GM18511 (cell line): ENCODE measurements around the gene CCL4.

Experiments used
- ATAC-seq: cut with Tn5 transposase; IDR thresholded peaks from one replicate; pipeline ENCODE4 v1.9.1; 2021; ENCODE audit warnings: mild to moderate bottlenecking, moderate library complexity; ENCODE audit not compliant: unreplicated experiment

Gene CCL4

DNA sequence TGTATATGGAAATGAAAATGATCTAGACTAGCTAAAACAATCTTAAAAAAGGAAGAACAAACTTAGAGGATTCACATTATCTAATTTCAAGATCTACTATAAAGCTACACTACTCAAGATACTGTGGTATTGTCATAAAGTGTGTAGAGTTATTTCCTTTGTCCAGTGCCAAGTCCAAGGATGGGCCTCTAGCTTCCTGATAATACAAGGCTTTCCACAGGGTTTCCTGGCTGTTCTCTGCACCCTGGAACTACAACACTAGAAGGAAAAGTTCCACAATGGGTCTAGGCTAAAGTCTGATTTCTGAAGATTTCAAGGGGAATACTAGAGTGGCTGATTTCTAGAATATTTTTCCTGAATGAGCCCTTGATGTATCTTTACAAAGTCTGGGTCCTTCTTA, 38.6 kb downstream of the CCL4 start:
- no peak for ATAC-seq

DNA sequence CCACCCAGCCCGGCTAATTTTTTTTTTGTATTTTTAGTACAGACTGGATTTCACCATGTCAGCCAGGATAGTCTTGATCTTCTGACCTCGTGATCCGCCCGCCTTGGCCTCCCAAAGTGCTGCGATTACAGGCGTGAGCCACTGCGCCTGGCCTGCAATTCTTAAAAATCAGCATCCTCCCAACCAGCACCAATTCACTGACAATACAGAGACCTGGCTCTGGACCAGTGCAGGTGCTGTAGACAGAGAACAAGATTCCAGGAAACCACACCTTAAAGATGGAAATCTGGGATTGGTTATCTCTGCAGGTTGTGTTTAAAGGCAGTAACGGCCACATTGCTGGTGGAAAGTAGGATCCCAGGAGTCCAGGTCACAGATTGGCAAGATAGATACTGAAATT, 39.2 kb downstream of the CCL4 start:
- ATAC-seq = no peak

DNA sequence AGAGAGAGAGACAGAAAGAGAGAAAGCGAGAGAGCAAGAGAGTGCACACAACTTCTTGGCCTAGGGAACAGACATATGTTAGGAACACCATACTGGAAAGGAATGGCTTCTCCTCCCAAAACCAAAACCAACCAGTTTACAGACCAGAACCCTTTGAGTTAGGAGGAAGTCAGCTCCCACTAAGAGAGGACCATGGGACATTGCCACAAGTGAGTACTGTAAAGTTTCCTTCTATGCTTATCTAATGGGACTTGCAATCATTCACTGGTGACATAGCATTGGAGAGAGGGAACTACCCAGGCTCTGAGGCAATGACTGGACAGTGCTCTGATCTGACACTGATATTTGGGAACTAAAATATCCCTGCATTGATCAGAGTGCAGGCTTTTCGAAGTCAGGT, 40.4 kb downstream of the CCL4 start:
- ATAC-seq = no peak

DNA sequence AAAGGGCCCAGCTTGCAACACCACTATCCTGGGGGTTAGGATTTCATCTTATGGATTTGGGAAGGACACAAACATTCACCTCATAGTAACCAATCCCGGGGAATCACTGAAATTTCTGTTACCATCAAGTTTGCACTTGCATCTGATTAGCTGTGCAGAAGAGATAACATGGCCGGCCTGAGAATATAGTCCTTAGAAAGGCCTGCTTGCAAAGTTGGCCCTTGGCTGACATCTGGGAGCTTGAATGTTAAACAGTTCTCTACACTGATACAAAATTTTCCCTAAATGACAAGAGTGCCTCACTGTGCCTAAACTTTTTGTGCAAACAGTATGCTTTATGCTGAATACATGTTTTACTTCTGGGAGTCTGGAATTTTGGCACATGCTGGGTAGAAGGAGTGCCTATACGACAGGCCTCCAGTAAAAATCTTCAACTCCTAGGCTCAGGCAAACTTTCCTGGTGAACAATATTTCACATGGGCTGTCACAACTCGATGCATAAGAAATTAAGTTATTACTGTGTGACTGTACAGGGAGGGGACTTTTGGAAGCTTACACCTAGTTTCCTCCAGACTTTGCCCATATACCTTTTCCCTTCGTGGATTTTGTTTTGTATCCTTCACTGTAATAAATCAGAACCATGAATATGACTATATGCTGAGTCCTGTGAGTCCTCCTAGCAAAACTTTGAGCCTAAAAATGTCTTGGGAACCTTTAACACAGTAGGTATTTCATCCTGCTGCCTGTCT, 41.5 kb downstream of the CCL4 start:
- ATAC-seq = no peak

DNA sequence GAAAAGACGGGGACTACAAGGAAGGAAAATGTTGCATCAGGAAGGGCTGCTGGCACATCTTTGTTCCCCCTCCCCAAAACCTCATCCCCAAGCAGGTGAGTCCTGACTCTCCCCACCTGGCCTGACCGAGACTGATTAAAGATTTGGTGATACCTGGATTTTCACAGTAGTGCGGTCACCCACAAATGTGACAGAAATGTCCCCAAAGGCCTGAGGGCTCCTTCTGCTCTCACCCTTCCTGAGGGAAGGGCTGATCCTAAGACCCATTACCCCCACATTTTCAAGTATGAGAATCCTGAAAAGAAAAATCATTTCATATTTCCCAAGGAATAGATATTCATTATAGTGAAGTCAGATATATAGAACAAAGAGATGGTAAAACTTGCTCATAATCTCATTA, 44.0 kb downstream of the CCL4 start:
- no peak for ATAC-seq

DNA sequence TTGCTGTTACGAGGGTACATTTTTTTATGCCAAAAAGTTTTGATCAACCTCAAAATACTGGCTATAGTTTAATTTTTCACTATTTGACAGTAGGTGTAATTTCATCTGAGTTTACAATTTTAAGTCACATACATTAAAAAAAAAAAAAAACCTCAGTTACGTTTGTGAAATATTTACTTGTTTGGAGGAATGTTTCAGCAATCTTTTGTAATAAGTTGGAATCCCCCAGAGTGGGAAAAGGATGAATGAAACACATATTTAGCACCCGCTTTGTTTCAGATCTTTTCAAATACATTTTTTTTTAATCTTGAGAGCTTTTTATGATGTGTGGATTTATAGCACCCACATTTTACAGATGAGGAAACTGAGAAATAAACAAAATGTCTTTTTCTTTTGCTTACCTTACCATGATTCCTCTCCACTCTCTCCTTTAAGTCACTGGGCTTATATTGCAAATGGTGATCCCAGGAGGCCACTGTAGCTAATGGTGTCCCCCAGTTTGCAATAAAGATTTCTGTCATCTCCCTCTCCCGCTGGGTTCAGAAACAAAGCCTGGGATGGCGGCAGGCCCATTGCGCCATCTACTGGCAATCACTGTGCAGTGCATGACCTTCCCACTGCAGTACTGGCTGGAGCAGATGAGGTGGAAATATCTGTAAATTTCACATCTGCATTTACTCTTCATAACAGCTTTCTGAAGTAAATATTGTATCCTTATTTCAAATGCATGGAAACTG, 45.1 kb downstream of the CCL4 start:
- no peak for ATAC-seq

DNA sequence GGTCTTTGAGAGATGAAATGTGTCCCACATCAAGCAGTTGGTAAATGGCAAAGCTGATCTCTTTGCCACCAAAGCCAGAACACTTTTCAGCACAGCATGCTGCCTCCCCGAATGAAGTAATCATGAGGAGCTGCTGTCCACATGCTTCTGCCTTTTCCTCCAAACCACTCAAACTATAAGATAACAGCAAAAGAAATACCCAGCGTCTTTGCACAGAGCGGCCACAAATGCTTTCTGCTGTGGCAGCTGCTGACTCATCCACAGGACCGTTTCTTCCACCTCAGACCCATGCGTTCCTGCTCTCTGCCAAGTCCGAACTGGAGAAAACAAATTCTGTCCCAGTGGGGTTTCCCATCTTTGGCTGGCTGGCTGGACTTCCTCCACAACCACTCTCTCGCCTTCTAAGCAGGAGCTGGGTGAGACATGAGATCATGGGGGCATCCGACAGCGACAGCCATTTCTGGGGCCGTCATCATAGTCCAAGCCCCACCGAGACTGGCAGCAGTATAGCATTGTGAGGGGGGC, 45.7 kb downstream of the CCL4 start:
- no peak for ATAC-seq

DNA sequence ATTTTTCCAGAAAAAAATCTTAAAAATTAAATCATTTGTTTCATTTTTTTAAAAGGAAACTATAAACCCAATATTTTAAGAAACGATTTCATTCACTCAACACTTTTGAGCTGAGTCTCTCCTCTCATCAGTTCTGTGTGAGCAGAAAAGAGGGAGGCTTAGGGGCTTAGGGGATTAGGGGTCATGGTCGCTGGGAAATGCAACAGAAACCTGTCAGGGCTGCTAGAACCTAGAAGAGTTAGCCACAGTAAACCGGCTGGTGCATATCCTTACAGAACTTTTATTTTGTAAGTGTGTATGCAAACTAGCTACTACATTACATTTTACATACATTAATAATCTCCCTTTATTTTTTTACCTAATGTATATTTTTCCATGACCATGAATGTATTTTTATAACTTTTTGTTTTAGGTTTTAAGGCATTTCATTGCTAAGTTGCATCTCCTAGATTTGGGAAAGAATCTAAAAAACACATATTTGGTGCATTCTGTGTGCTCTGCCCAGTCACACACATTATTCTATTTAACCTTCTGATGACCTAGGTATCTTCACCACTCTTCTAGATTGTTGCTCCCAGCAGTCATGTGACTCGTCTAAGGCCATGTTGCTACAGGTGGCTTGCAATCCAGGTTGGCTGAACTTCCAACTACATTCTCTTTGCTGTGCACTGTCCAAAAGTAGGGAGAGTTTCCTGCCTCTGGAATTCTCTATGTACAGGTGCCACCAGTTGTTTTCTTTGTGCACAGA, 48.4 kb downstream of the CCL4 start:
- ATAC-seq = no peak

DNA sequence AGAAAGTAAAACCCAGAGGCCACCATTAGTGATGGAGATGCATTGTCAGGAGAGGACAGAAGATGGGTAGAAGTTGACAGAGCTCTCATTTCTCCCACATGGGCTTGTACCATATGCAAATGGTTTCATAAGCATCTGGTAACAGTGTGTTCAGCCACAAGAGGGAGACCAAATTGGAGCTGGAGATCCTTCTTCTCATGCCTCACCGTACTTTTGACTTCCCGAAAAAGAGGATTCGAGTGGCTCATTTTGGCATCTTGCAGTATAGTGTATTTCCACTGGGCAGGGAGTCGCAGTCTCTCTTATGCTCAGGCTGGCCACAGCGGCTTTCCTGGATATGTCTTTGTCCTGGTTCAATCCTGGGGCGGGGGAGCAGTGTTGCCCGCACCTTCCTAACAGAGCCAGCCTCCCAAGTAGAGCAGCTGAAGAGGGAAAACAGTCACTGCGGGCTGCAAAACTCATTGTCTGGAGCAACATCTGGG, 49.1 kb downstream of the CCL4 start:
- no peak for ATAC-seq

DNA sequence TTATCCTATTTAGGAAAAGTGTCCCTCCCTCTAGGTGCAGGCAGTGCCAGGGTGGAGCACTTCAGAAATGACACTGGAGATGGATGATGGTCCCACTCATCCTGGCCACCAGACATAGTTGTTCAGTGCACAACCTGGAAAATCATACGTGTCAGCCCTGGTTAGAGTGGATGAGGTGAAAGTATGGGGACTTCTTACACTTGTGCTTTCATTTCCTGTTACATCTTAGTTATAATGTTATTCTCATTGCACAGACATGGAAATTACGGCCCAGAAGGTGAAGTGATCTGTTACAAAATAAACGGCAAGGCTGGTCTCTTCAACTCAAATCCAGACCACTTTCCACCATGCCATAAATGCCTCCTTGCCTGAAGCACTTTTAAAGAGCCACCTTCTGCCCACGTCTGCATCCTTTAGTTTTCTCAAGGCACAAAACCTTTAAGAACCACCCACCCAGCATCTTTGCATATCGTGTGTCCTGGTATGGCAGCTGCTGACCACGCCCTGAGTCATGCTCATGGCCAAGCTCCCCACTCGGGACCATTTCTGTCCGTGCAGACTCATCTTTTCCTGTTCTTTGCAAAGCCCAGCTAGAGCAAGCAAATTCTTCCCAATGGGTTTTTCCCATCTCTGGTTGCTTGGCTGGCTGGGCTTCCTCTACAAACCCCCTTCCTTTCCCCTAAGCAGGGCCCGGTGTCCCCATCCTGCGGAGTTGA, 50.4 kb downstream of the CCL4 start:
- no peak for ATAC-seq
